ENCODE measurements around the gene GDF7.
A peak's percentile ranks its signal among the peaks of the same experiment; 100 is the strongest.

GDF7 gene

DNA sequence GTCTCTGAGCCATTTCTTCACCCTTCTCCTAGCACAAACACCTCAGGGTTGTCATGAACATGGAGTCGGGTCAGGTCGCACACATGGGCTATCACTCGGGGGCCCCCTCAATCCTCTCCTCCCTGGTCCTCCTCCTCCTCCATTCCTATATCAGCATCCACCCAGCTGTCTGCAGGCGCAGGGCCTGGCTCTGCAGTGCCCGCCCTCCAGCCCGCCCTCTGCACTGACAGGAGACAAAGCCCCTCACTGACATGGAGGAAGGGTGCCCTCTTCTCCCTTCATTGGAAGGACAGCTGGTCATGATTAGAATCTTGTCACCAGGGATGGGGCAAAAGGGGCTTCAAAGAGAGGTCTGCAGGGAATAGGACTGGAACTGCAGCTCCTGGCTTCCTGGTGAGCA, 37.8 kb upstream of the GDF7 start:
- peaks cover 11 to 20% of the 10 kb centered on the region in 2 donors for H3K36me3 ChIP-seq (ENCODE audit: control insufficient read depth in 2 of 2, insufficient read depth in 2 of 2, low read length in 2 of 2)
- H3K4me3 ChIP-seq (ENCODE audit: low read length in 2 of 2) = peak overlapping the region in 1 of 2 donors; percentile 47
- no peak overlapping the region for H3K9ac ChIP-seq (ENCODE audit: low read length in 2 of 2)
- H3K4me1 ChIP-seq (ENCODE audit: control insufficient read depth, insufficient read depth, low read length) = peaks cover 94% of the 10 kb centered on the region
- no peaks in the 10 kb centered on the region for H3K9me3 ChIP-seq (ENCODE audit: control insufficient read depth in 2 of 2, low read length in 2 of 2)
- H3K27me3 ChIP-seq (ENCODE audit: control insufficient read depth in 1 of 2, insufficient read depth in 2 of 2, low read length in 2 of 2) = no peaks in the 10 kb centered on the region
- peak overlapping the region; percentile 99 for H3K27ac ChIP-seq (ENCODE audit: low read length)

DNA sequence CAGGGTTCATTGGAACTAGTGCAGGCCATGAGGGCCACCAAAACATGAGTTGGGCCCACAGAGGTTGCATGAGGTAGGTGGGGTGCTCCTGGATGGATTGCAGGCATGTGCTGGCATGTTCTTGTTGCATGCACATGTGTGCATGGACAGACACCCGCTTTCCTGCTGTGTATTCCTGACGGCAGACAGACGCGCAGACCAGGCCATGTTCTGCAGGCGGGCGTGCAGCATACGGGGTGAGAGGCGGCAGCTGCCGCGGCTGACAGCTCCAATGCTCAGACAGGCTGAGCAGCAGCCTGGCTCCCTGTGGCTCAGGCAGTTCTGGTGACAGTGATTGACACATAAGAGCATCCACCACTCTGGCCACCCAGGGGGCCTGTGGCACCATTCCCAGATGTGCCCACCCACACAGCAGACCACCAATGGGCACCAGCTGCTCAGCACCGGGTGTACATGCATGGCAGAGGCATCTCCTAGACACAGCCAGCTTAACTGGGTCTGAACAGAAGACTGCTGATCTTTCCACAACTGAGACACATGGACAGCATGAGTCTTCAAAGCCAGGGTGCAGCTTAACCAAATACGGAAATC, 37.3 kb upstream of the GDF7 start:
- peak overlapping the region; percentile 23 to 42 for H3K9ac ChIP-seq (ENCODE audit: low read length in 2 of 2)
- peaks cover 94% of the 10 kb centered on the region for H3K4me1 ChIP-seq (ENCODE audit: control insufficient read depth, insufficient read depth, low read length)
- peak overlapping the region; percentile 99 for H3K27ac ChIP-seq (ENCODE audit: low read length)
- H3K4me3 ChIP-seq (ENCODE audit: low read length in 2 of 2) = peak overlapping the region; percentile 13 to 47
- peaks cover 7 to 15% of the 10 kb centered on the region in 2 donors for H3K36me3 ChIP-seq (ENCODE audit: control insufficient read depth in 2 of 2, insufficient read depth in 2 of 2, low read length in 2 of 2)
- H3K9me3 ChIP-seq (ENCODE audit: control insufficient read depth in 2 of 2, low read length in 2 of 2) = no peaks in the 10 kb centered on the region
- no peaks in the 10 kb centered on the region for H3K27me3 ChIP-seq (ENCODE audit: control insufficient read depth in 1 of 2, insufficient read depth in 2 of 2, low read length in 2 of 2)

DNA sequence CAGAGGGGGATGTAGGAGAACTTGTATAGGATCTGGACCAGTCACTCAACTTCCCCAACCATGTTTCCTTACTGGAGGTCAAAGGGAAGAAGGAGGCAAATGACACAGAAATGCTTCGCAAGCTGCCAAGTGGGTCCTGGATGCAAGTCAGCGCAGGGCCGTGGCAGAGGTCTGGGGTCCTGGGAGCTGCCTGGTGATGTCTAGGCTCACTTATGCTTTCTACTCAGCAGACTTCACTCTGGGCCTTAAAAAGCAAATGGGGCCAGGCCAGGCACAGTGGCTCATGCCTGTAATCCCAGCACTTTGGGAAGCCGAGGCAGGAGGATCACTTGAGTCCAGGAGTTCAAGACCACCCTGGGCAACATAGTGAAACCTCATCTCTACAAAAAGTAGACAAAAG, 36.0 kb upstream of the GDF7 start:
- Histone ChIP-seq H3K27ac (ENCODE audit: low read length) (peak overlapping the region; percentile 99), H3K4me1 (ENCODE audit: control insufficient read depth, insufficient read depth, low read length) (peaks cover 94% of the 10 kb centered on the region)

DNA sequence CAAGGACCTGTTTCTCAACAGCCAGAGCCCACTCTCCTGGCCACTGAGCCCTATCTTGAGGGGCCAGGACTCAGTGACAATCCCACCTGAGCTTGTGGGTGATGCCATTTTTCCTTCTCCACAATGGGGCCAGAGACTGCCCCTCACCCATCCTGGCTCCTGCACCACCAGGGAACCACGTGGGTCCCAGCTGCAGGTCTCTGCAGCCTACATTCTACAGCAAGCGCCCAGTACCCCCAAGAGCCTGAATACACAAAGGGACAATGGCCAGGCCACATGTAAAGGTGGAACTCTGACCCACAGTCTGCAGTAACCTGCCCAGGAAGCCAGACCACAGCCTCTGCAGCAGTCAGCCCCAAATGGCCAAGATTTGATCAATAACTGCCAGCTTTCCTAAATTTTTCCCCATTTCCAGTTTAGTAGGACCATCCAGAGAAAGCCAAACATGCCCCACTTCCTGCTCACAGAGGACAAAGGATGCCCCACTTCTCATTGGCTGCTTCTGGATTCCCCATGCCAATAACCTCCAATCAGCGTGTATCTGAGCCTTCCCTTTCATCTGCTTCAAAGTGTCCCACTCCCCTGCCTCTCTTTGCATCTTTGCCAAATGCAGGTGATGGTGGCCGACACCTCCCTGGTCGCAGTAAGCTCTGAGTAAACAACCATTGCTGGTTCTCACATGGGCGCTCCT, 35.2 kb upstream of the GDF7 start:
- peaks cover 0 to 9% of the 10 kb centered on the region in 2 donors for H3K36me3 ChIP-seq (ENCODE audit: control insufficient read depth in 2 of 2, insufficient read depth in 2 of 2, low read length in 2 of 2)
- peaks cover 94% of the 10 kb centered on the region for H3K4me1 ChIP-seq (ENCODE audit: control insufficient read depth, insufficient read depth, low read length)
- no peak overlapping the region for H3K9ac ChIP-seq (ENCODE audit: low read length in 2 of 2)
- H3K9me3 ChIP-seq (ENCODE audit: control insufficient read depth in 2 of 2, low read length in 2 of 2) = no peaks in the 10 kb centered on the region
- H3K27me3 ChIP-seq (ENCODE audit: control insufficient read depth in 1 of 2, insufficient read depth in 2 of 2, low read length in 2 of 2) = no peaks in the 10 kb centered on the region
- H3K27ac ChIP-seq (ENCODE audit: low read length) = peak overlapping the region; percentile 99
- no peak overlapping the region for H3K4me3 ChIP-seq (ENCODE audit: low read length in 2 of 2)

More for the DNA sequence above, 36.0 kb upstream of the GDF7 start:
- peaks cover 3 to 12% of the 10 kb centered on the region in 2 donors for H3K36me3 ChIP-seq (ENCODE audit: control insufficient read depth in 2 of 2, insufficient read depth in 2 of 2, low read length in 2 of 2)
- no peaks in the 10 kb centered on the region for H3K9me3 ChIP-seq (ENCODE audit: control insufficient read depth in 2 of 2, low read length in 2 of 2)
- no peak overlapping the region for H3K4me3 ChIP-seq (ENCODE audit: low read length in 2 of 2)
- no peaks in the 10 kb centered on the region for H3K27me3 ChIP-seq (ENCODE audit: control insufficient read depth in 1 of 2, insufficient read depth in 2 of 2, low read length in 2 of 2)
- H3K9ac ChIP-seq (ENCODE audit: low read length in 2 of 2) = no peak overlapping the region

DNA sequence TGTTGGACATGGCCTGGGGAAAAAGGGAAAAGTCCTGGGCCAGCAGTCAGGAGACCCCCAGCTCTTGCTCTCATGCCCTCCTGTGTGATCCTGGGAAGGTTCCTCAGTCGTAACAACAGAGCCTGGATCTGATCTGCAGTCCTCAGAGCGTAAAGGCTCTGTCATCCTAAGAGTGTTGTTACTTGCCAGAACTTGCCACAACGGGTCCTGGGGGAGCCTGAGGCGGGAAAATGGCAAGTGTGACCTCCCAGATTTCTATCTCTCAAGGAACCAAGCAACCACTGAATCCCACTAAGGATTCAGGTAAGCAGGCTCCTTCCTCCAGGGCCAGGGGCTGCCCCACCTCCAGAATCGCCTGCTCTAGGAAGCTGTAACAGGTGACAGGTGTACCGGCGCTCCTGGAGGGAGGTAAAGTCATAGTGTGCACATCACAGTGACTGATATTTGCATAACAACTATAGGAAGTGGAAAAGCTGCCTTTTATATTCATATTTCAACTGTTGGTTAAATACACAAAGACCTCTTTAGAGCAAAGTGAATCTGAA, 34.4 kb upstream of the GDF7 start:
- H3K9me3 ChIP-seq (ENCODE audit: control insufficient read depth in 2 of 2, low read length in 2 of 2) = no peaks in the 10 kb centered on the region
- peak overlapping the region in 1 of 2 donors; percentile 21 for H3K9ac ChIP-seq (ENCODE audit: low read length in 2 of 2)
- H3K36me3 ChIP-seq (ENCODE audit: control insufficient read depth in 2 of 2, insufficient read depth in 2 of 2, low read length in 2 of 2) = peaks cover 0 to 9% of the 10 kb centered on the region in 2 donors
- H3K27ac ChIP-seq (ENCODE audit: low read length) = peak overlapping the region; percentile 99
- no peak overlapping the region for H3K4me3 ChIP-seq (ENCODE audit: low read length in 2 of 2)
- H3K4me1 ChIP-seq (ENCODE audit: control insufficient read depth, insufficient read depth, low read length) = peaks cover 94% of the 10 kb centered on the region
- H3K27me3 ChIP-seq (ENCODE audit: control insufficient read depth in 1 of 2, insufficient read depth in 2 of 2, low read length in 2 of 2) = no peaks in the 10 kb centered on the region

DNA sequence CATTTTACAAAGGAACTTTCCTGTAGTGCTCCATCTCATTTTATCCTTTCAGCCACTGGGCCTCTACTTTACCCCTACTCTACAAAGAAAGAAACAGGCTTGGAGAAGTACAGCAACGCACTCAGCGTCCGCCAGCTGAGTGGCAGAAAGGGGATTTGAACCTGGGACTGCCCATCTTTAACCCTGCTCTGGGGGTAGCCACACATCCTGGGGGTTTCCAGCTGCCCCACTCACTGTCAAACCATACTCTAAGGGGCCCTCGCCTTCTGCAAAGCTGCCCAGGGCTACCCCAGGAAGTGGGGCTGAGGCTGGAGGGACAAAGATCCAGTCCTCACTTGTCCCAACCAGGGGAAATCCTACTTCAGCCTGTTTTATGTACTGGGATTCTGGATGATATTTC, 33.9 kb upstream of the GDF7 start:
- Histone ChIP-seq H3K27me3 (ENCODE audit: control insufficient read depth in 1 of 2, insufficient read depth in 2 of 2, low read length in 2 of 2) (no peaks in the 10 kb centered on the region), H3K9ac (ENCODE audit: low read length in 2 of 2) (peak overlapping the region; percentile 51 to 65), H3K9me3 (ENCODE audit: control insufficient read depth in 2 of 2, low read length in 2 of 2) (no peaks in the 10 kb centered on the region), H3K4me3 (ENCODE audit: low read length in 2 of 2) (no peak overlapping the region), H3K27ac (ENCODE audit: low read length) (peak overlapping the region; percentile 99), H3K4me1 (ENCODE audit: control insufficient read depth, insufficient read depth, low read length) (peaks cover 94% of the 10 kb centered on the region), H3K36me3 (ENCODE audit: control insufficient read depth in 2 of 2, insufficient read depth in 2 of 2, low read length in 2 of 2) (peaks cover 0 to 12% of the 10 kb centered on the region in 2 donors)

DNA sequence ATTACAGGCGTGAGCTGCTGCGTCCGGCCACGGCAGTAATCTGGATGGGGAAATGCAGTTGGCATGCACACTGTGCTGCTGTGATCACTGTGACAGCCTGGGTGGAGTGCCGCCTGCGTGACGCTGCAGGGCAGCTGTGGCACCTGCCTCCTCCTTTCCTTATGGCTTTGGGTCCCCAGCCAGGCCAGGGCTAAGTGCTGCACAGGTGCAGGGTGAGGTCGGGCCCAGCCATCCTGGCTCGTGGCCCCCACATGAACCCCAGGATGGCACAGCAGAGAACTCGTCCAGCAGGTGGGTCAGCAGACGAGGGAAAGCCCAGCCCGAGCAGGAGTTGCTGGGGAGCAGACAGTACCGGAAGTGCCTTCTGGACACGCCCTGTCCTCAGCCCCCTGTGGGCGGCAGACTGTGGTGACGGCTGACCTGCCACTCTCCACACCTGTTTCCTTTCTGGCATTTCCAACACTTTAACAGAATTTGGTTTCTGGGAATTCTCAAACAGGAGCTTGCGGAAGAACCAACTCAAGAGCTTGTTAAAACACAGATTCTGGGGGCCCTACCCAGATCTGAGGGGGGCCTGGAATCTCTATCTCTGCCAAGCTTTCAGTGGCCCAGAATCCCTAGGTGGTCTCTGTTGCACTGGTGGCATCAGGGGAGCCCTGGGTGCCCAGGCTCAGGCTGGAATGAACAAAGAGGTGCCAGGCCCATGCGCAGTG, 33.0 kb upstream of the GDF7 start:
- Histone ChIP-seq H3K9me3 (ENCODE audit: control insufficient read depth in 2 of 2, low read length in 2 of 2) (no peaks in the 10 kb centered on the region), H3K4me3 (ENCODE audit: low read length in 2 of 2) (peak overlapping the region in 1 of 2 donors; percentile 40), H3K36me3 (ENCODE audit: control insufficient read depth in 2 of 2, insufficient read depth in 2 of 2, low read length in 2 of 2) (peaks cover under 1 to 18% of the 10 kb centered on the region in 2 donors), H3K27me3 (ENCODE audit: control insufficient read depth in 1 of 2, insufficient read depth in 2 of 2, low read length in 2 of 2) (no peaks in the 10 kb centered on the region), H3K9ac (ENCODE audit: low read length in 2 of 2) (peak overlapping the region; percentile 65 to 80), H3K27ac (ENCODE audit: low read length) (peak overlapping the region; percentile 99), H3K4me1 (ENCODE audit: control insufficient read depth, insufficient read depth, low read length) (peaks cover 95% of the 10 kb centered on the region)

DNA sequence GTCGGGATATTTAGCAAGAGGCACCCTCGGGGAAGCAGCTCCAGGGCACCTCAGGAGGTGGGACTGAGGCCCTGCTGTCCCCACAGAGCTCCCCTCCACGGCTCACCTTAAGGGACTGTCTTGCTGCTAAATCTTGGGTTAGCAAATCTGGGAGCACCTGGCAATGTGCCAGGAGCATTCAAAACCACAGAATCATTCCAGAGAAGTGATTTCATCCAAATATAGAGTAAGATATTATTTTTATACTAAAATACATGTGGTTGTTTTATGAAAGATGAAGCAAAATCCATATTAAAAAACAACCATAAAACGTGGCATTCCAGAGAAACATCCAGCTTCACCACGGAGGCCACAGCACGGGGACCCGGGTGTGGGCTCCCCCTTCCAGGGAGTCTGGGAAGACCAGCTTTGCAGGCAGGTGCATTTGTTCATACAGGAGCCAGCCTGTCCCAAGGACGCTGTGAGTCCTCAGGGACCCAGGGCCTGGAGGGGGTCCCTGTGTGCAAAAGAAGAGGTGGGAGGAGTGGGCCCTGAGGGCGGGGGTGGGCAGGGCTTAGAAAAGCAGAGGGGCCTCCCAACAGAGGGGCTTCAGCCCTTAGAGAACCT, 32.3 kb upstream of the GDF7 start:
- Histone ChIP-seq H3K36me3 (ENCODE audit: control insufficient read depth in 2 of 2, insufficient read depth in 2 of 2, low read length in 2 of 2) (peaks cover 5 to 18% of the 10 kb centered on the region in 2 donors), H3K9ac (ENCODE audit: low read length in 2 of 2) (peak overlapping the region; percentile 65 to 80), H3K4me1 (ENCODE audit: control insufficient read depth, insufficient read depth, low read length) (peaks cover 94% of the 10 kb centered on the region)

DNA sequence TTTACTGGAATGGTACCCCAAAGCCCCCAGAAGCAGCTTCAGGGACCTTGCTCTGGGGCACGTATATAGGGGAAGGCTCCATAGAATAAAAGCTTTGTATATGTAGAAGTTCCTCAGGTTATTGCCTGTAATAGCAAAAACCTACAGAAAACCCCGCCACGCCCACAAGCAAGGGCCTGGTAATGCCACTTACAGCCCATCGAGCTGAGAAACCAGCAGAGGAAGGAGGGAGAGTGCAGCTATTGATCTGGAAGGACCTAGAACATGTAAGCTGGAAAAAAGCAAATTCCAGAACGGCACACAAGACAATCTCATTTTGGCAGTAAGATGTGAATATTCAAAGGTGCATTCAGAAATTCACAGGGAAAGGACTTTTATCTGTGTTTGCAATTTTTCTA, 31.8 kb upstream of the GDF7 start:
- Histone ChIP-seq H3K9ac (ENCODE audit: low read length in 2 of 2) (peak overlapping the region; percentile 65 to 80), H3K27me3 (ENCODE audit: control insufficient read depth in 1 of 2, insufficient read depth in 2 of 2, low read length in 2 of 2) (no peaks in the 10 kb centered on the region), H3K27ac (ENCODE audit: low read length) (peak overlapping the region; percentile 99), H3K4me3 (ENCODE audit: low read length in 2 of 2) (no peak overlapping the region), H3K9me3 (ENCODE audit: control insufficient read depth in 2 of 2, low read length in 2 of 2) (no peaks in the 10 kb centered on the region), H3K4me1 (ENCODE audit: control insufficient read depth, insufficient read depth, low read length) (peaks cover 94% of the 10 kb centered on the region), H3K36me3 (ENCODE audit: control insufficient read depth in 2 of 2, insufficient read depth in 2 of 2, low read length in 2 of 2) (peaks cover 5 to 23% of the 10 kb centered on the region in 2 donors)

More for the DNA sequence above, 32.3 kb upstream of the GDF7 start:
- H3K27ac ChIP-seq (ENCODE audit: low read length) = peak overlapping the region; percentile 99
- H3K27me3 ChIP-seq (ENCODE audit: control insufficient read depth in 1 of 2, insufficient read depth in 2 of 2, low read length in 2 of 2) = no peaks in the 10 kb centered on the region
- no peaks in the 10 kb centered on the region for H3K9me3 ChIP-seq (ENCODE audit: control insufficient read depth in 2 of 2, low read length in 2 of 2)
- H3K4me3 ChIP-seq (ENCODE audit: low read length in 2 of 2) = peak overlapping the region in 1 of 2 donors; percentile 40
